ENCODE data around the gene TAF13. TPM values are rescaled to one million over a fixed set of nuclear protein-coding genes. Genes with fewer than 3 reads are reported as not detected.
A peak's percentile ranks its signal among the peaks of the same experiment; 100 is the strongest.

Gene TAF13
- total RNA-seq (2022) = 20.6 and 26.1 TPM in 2 replicates
- Bru-seq, nascent RNA = percentile 66 among the genes with signal in this experiment
- BruChase-seq, experiment 1, labeled RNA remaining after a 6-hour chase = percentile 78 among the genes with signal in this experiment
- percentile 70 among the genes with signal in this experiment for BruChase-seq, experiment 2, labeled RNA remaining after a 2-hour chase
- long read RNA-seq, partial matches to known transcripts = 1 of 3 reads
- long read RNA-seq, other reads (novel, unspliced or antisense) = 1 of 3 reads

- Mint-ChIP-seq H3K27me3 (ENCODE audit: unreplicated experiment) (no peaks in the 10 kb centered on the region), H3K4me1 (ENCODE audit: low read depth, unreplicated experiment) (no peaks in the 10 kb centered on the region), H3K4me3 (ENCODE audit: low read depth, unreplicated experiment) (peak within 1 kb of the TSS; percentile 95), H3K27ac (ENCODE audit: unreplicated experiment) (peak within 1 kb of the TSS; percentile 99), H3K9me3 (ENCODE audit: low read depth, unreplicated experiment) (no peaks in the 10 kb centered on the region), H3K36me3 (ENCODE audit: insufficient read depth, unreplicated experiment) (peaks cover 13% of the 10 kb centered on the region)
- intact Hi-C loops (cut with micrococcal nuclease; ENCODE audit: unreplicated experiment) = no loop called here
- BruUV-seq (replicated peaks) = TSS peak; percentile 100
- DNase-seq = peak; percentile 88
- CTCF ChIA-PET = interaction anchor here (0.7 kb wide), 1 partner anchor 120 kb away, joined by 8 read pairs; no protein-coding TSS in a partner anchor
- TF ChIP-seq, protein P1, sequence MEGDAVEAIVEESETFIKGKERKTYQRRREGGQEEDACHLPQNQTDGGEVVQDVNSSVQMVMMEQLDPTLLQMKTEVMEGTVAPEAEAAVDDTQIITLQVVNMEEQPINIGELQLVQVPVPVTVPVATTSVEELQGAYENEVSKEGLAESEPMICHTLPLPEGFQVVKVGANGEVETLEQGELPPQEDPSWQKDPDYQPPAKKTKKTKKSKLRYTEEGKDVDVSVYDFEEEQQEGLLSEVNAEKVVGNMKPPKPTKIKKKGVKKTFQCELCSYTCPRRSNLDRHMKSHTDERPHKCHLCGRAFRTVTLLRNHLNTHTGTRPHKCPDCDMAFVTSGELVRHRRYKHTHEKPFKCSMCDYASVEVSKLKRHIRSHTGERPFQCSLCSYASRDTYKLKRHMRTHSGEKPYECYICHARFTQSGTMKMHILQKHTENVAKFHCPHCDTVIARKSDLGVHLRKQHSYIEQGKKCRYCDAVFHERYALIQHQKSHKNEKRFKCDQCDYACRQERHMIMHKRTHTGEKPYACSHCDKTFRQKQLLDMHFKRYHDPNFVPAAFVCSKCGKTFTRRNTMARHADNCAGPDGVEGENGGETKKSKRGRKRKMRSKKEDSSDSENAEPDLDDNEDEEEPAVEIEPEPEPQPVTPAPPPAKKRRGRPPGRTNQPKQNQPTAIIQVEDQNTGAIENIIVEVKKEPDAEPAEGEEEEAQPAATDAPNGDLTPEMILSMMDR (IDR thresholded peaks at IDR 0.05; ENCODE audit: unreplicated experiment) = no peak
These were observed at the start of gene TAF13 for GRCh38 chr1:109075531-109076490. TAF13 (minus strand) TSS chr1:109076003; CDS start chr1:109075947, 56 bp downstream.

GRCh38 chr1:109120356-109120755 is 44.6 kb upstream of the TAF13 start:
- no peaks in the 10 kb centered on the region for H3K9me3 Mint-ChIP-seq (ENCODE audit: low read depth, unreplicated experiment)
- H3K36me3 Mint-ChIP-seq (ENCODE audit: insufficient read depth, unreplicated experiment) = no peaks in the 10 kb centered on the region
- no peak for DNase-seq
- H3K27ac Mint-ChIP-seq (ENCODE audit: unreplicated experiment) = no peak overlapping the region
- TF ChIP-seq, protein P1 (IDR thresholded peaks at IDR 0.05; ENCODE audit: unreplicated experiment) = no peak
- no peaks in the 10 kb centered on the region for H3K4me1 Mint-ChIP-seq (ENCODE audit: low read depth, unreplicated experiment)
- intact Hi-C loops (cut with micrococcal nuclease; ENCODE audit: unreplicated experiment) = no loop called here
- BruUV-seq (replicated peaks) = no TSS peak
- CTCF ChIA-PET = no interaction called here
- peaks cover under 1% of the 10 kb centered on the region for H3K27me3 Mint-ChIP-seq (ENCODE audit: unreplicated experiment)
- H3K4me3 Mint-ChIP-seq (ENCODE audit: low read depth, unreplicated experiment) = no peak overlapping the region

GRCh38 chr1:109118089-109118488 is 42.3 kb upstream of the TAF13 start:
- Mint-ChIP-seq H3K27me3 (ENCODE audit: unreplicated experiment) (peaks cover 23% of the 10 kb centered on the region), H3K9me3 (ENCODE audit: low read depth, unreplicated experiment) (no peaks in the 10 kb centered on the region), H3K27ac (ENCODE audit: unreplicated experiment) (no peak overlapping the region), H3K4me1 (ENCODE audit: low read depth, unreplicated experiment) (peaks cover 4% of the 10 kb centered on the region), H3K4me3 (ENCODE audit: low read depth, unreplicated experiment) (no peak overlapping the region), H3K36me3 (ENCODE audit: insufficient read depth, unreplicated experiment) (peaks cover under 1% of the 10 kb centered on the region)
- no TSS peak for BruUV-seq (replicated peaks)
- no peak for DNase-seq
- TF ChIP-seq, protein P1 (IDR thresholded peaks at IDR 0.05; ENCODE audit: unreplicated experiment) = no peak
- CTCF ChIA-PET = no interaction called here
- intact Hi-C loops (cut with micrococcal nuclease; ENCODE audit: unreplicated experiment) = no loop called here

- intact Hi-C loops (cut with micrococcal nuclease; ENCODE audit: unreplicated experiment) = no loop called here
- Mint-ChIP-seq H3K36me3 (ENCODE audit: insufficient read depth, unreplicated experiment) (peaks cover 5% of the 10 kb centered on the region), H3K9me3 (ENCODE audit: low read depth, unreplicated experiment) (no peaks in the 10 kb centered on the region), H3K27ac (ENCODE audit: unreplicated experiment) (no peak overlapping the region), H3K4me3 (ENCODE audit: low read depth, unreplicated experiment) (no peak overlapping the region), H3K27me3 (ENCODE audit: unreplicated experiment) (peaks cover 41% of the 10 kb centered on the region), H3K4me1 (ENCODE audit: low read depth, unreplicated experiment) (peaks cover 18% of the 10 kb centered on the region)
- CTCF ChIA-PET = interaction anchor here (0.6 kb wide), 1 partner anchor 1150 kb away, joined by 3 read pairs; no protein-coding TSS in a partner anchor
- TF ChIP-seq, protein P1 (IDR thresholded peaks at IDR 0.05; ENCODE audit: unreplicated experiment) = no peak
- BruUV-seq (replicated peaks) = no TSS peak
- DNase-seq = no peak
These were observed 40.5 kb upstream of the TAF13 start for GRCh38 chr1:109116286-109116685.

Measured in Calu3 (cell line).